ENCODE results near the gene CD96.

- TF ChIP-seq, protein P1, sequence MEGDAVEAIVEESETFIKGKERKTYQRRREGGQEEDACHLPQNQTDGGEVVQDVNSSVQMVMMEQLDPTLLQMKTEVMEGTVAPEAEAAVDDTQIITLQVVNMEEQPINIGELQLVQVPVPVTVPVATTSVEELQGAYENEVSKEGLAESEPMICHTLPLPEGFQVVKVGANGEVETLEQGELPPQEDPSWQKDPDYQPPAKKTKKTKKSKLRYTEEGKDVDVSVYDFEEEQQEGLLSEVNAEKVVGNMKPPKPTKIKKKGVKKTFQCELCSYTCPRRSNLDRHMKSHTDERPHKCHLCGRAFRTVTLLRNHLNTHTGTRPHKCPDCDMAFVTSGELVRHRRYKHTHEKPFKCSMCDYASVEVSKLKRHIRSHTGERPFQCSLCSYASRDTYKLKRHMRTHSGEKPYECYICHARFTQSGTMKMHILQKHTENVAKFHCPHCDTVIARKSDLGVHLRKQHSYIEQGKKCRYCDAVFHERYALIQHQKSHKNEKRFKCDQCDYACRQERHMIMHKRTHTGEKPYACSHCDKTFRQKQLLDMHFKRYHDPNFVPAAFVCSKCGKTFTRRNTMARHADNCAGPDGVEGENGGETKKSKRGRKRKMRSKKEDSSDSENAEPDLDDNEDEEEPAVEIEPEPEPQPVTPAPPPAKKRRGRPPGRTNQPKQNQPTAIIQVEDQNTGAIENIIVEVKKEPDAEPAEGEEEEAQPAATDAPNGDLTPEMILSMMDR (conservative IDR thresholded peaks at IDR 0.05; ENCODE audit: low read depth, low read length), result no peak
- TF ChIP-seq EZH2 (IDR thresholded peaks at IDR 0.05; ENCODE audit: low read length, unreplicated experiment), result no peak
- TF ChIP-seq EZH2phosphoT487 (IDR thresholded peaks at IDR 0.05; ENCODE audit: borderline replicate concordance, low read length), result no peak
Observed at GRCh38 chr3:111594781-111595180, 52.8 kb downstream of the CD96 start.
